Measurements from ENCODE around the gene POC5. TPM values are rescaled to one million over a fixed set of nuclear protein-coding genes. Genes with fewer than 3 reads are reported as not detected.
A peak's percentile ranks its signal among the peaks of the same experiment; 100 is the strongest.

The POC5 gene
- polyA plus RNA-seq, 4 donors = 4.3 to 9.0 (median 6.7) TPM

GRCh38 chr5:75653521-75653920 is 63.7 kb downstream of the POC5 start:
- WGBS, 3 donors = 55 to 67% (median 62%) methylated on average over 2 of the region's 2 CpGs
- DNase-seq (no peak), FAIRE-seq (no peak)
- Histone ChIP-seq H3K4me3 (ENCODE audit: low read depth in 1 of 3, low read length in 3 of 3) (no peak overlapping the region), H3K27ac (ENCODE audit: low read depth in 1 of 3, low read length in 2 of 3) (no peak overlapping the region), H3K4me1 (ENCODE audit: control insufficient read depth in 3 of 3, insufficient read depth in 2 of 3, low read depth in 1 of 3, low read length in 2 of 3) (peaks cover 0 to 2% (median 0%) of the 10 kb centered on the region in 3 donors), H3K9me3 (ENCODE audit: control insufficient read depth in 2 of 2, insufficient read depth in 1 of 2, low read depth in 1 of 2, low read length in 1 of 2) (no peaks in the 10 kb centered on the region), H3K36me3 (ENCODE audit: control insufficient read depth in 3 of 3, insufficient read depth in 2 of 3, low read depth in 1 of 3, low read length in 3 of 3) (peaks cover 0 to 11% (median 0%) of the 10 kb centered on the region in 3 donors), H3K27me3 (ENCODE audit: control insufficient read depth in 3 of 3, insufficient read depth in 3 of 3, low read length in 3 of 3) (no peaks in the 10 kb centered on the region)

- no peaks in the 10 kb centered on the region for H3K9me3 ChIP-seq (ENCODE audit: control insufficient read depth in 2 of 2, insufficient read depth in 1 of 2, low read depth in 1 of 2, low read length in 1 of 2)
- peak in 1 of 2 donors; percentile 17 for DNase-seq
- no peaks in the 10 kb centered on the region for H3K27me3 ChIP-seq (ENCODE audit: control insufficient read depth in 3 of 3, insufficient read depth in 3 of 3, low read length in 3 of 3)
- H3K4me3 ChIP-seq (ENCODE audit: low read depth in 1 of 3, low read length in 3 of 3) = no peak overlapping the region
- H3K27ac ChIP-seq (ENCODE audit: low read depth in 1 of 3, low read length in 2 of 3) = no peak overlapping the region
- H3K36me3 ChIP-seq (ENCODE audit: control insufficient read depth in 3 of 3, insufficient read depth in 2 of 3, low read depth in 1 of 3, low read length in 3 of 3) = peaks cover 0 to 11% (median 0%) of the 10 kb centered on the region in 3 donors
- H3K4me1 ChIP-seq (ENCODE audit: control insufficient read depth in 3 of 3, insufficient read depth in 2 of 3, low read depth in 1 of 3, low read length in 2 of 3) = peaks cover 0 to 4% (median 2%) of the 10 kb centered on the region in 3 donors
- no peak for FAIRE-seq
- WGBS, 3 donors = 84 to 93% (median 87%) methylated on average over 4 of the region's 4 CpGs
Observed at GRCh38 chr5:75651575-75652238, 65.5 kb downstream of the POC5 start.

GRCh38 chr5:75648712-75649111 is 68.5 kb downstream of the POC5 start:
- Histone ChIP-seq H3K27me3 (ENCODE audit: control insufficient read depth in 3 of 3, insufficient read depth in 3 of 3, low read length in 3 of 3) (no peaks in the 10 kb centered on the region), H3K36me3 (ENCODE audit: control insufficient read depth in 3 of 3, insufficient read depth in 2 of 3, low read depth in 1 of 3, low read length in 3 of 3) (peaks cover 0 to under 1% (median 0%) of the 10 kb centered on the region in 3 donors), H3K4me3 (ENCODE audit: low read depth in 1 of 3, low read length in 3 of 3) (no peak overlapping the region), H3K9me3 (ENCODE audit: control insufficient read depth in 2 of 2, insufficient read depth in 1 of 2, low read depth in 1 of 2, low read length in 1 of 2) (no peaks in the 10 kb centered on the region), H3K27ac (ENCODE audit: low read depth in 1 of 3, low read length in 2 of 3) (peak overlapping the region in 1 of 3 donors; percentile 82), H3K4me1 (ENCODE audit: control insufficient read depth in 3 of 3, insufficient read depth in 2 of 3, low read depth in 1 of 3, low read length in 2 of 3) (peaks cover 0 to 4% (median 2%) of the 10 kb centered on the region in 3 donors)
- DNase-seq (peak; percentile 85 to 92), FAIRE-seq (no peak)
- 12 to 61% (median 20%) methylated on average over 2 of the region's 2 CpGs for WGBS, 3 donors

GRCh38 chr5:75640826-75641225 is 76.4 kb downstream of the POC5 start:
- no peak for FAIRE-seq

GRCh38 chr5:75640395-75640794 is 76.8 kb downstream of the POC5 start:
- no peak for FAIRE-seq
- H3K36me3 ChIP-seq (ENCODE audit: control insufficient read depth in 3 of 3, insufficient read depth in 2 of 3, low read depth in 1 of 3, low read length in 3 of 3) = peaks cover 0 to 9% (median 0%) of the 10 kb centered on the region in 3 donors

More at GRCh38 chr5:75640826-75641225, 76.4 kb downstream of the POC5 start:
- Histone ChIP-seq H3K4me3 (ENCODE audit: low read depth in 1 of 3, low read length in 3 of 3) (no peak overlapping the region), H3K27ac (ENCODE audit: low read depth in 1 of 3, low read length in 2 of 3) (no peak overlapping the region), H3K36me3 (ENCODE audit: control insufficient read depth in 3 of 3, insufficient read depth in 2 of 3, low read depth in 1 of 3, low read length in 3 of 3) (peaks cover 0 to 7% (median 0%) of the 10 kb centered on the region in 3 donors), H3K27me3 (ENCODE audit: control insufficient read depth in 3 of 3, insufficient read depth in 3 of 3, low read length in 3 of 3) (no peaks in the 10 kb centered on the region), H3K9me3 (ENCODE audit: control insufficient read depth in 2 of 2, insufficient read depth in 1 of 2, low read depth in 1 of 2, low read length in 1 of 2) (peaks cover 0 to 12% of the 10 kb centered on the region in 2 donors), H3K4me1 (ENCODE audit: control insufficient read depth in 3 of 3, insufficient read depth in 2 of 3, low read depth in 1 of 3, low read length in 2 of 3) (no peaks in the 10 kb centered on the region)
- no peak for DNase-seq
- 71 to 96% (median 93%) methylated on average over 2 of the region's 2 CpGs for WGBS, 3 donors

GRCh38 chr5:75639535-75640311 is 77.5 kb downstream of the POC5 start:
- 60 to 81% (median 71%) methylated on average over 3 of the region's 3 CpGs for WGBS, 3 donors
- no peak overlapping the region for H3K27ac ChIP-seq (ENCODE audit: low read depth in 1 of 3, low read length in 2 of 3)
- FAIRE-seq = no peak

More at GRCh38 chr5:75640395-75640794, 76.8 kb downstream of the POC5 start:
- H3K4me3 ChIP-seq (ENCODE audit: low read depth in 1 of 3, low read length in 3 of 3) = no peak overlapping the region
- no peaks in the 10 kb centered on the region for H3K4me1 ChIP-seq (ENCODE audit: control insufficient read depth in 3 of 3, insufficient read depth in 2 of 3, low read depth in 1 of 3, low read length in 2 of 3)
- no peak for DNase-seq
- H3K9me3 ChIP-seq (ENCODE audit: control insufficient read depth in 2 of 2, insufficient read depth in 1 of 2, low read depth in 1 of 2, low read length in 1 of 2) = peaks cover 0 to 12% of the 10 kb centered on the region in 2 donors
- no peaks in the 10 kb centered on the region for H3K27me3 ChIP-seq (ENCODE audit: control insufficient read depth in 3 of 3, insufficient read depth in 3 of 3, low read length in 3 of 3)
- H3K27ac ChIP-seq (ENCODE audit: low read depth in 1 of 3, low read length in 2 of 3) = no peak overlapping the region

GRCh38 chr5:75637949-75638348 is 79.3 kb downstream of the POC5 start:
- Histone ChIP-seq H3K27me3 (ENCODE audit: control insufficient read depth in 3 of 3, insufficient read depth in 3 of 3, low read length in 3 of 3) (no peaks in the 10 kb centered on the region), H3K4me3 (ENCODE audit: low read depth in 1 of 3, low read length in 3 of 3) (no peak overlapping the region), H3K4me1 (ENCODE audit: control insufficient read depth in 3 of 3, insufficient read depth in 2 of 3, low read depth in 1 of 3, low read length in 2 of 3) (no peaks in the 10 kb centered on the region), H3K9me3 (ENCODE audit: control insufficient read depth in 2 of 2, insufficient read depth in 1 of 2, low read depth in 1 of 2, low read length in 1 of 2) (peaks cover 0 to 12% of the 10 kb centered on the region in 2 donors), H3K27ac (ENCODE audit: low read depth in 1 of 3, low read length in 2 of 3) (no peak overlapping the region), H3K36me3 (ENCODE audit: control insufficient read depth in 3 of 3, insufficient read depth in 2 of 3, low read depth in 1 of 3, low read length in 3 of 3) (peaks cover 0 to 9% (median 0%) of the 10 kb centered on the region in 3 donors)
- 81 to 92% (median 88%) methylated on average over 1 of the region's 1 CpG for WGBS, 3 donors
- DNase-seq (no peak), FAIRE-seq (no peak)

More at GRCh38 chr5:75639535-75640311, 77.5 kb downstream of the POC5 start:
- H3K9me3 ChIP-seq (ENCODE audit: control insufficient read depth in 2 of 2, insufficient read depth in 1 of 2, low read depth in 1 of 2, low read length in 1 of 2) = peaks cover 0 to 12% of the 10 kb centered on the region in 2 donors
- no peak for DNase-seq
- H3K36me3 ChIP-seq (ENCODE audit: control insufficient read depth in 3 of 3, insufficient read depth in 2 of 3, low read depth in 1 of 3, low read length in 3 of 3) = peaks cover 0 to 9% (median 0%) of the 10 kb centered on the region in 3 donors
- no peaks in the 10 kb centered on the region for H3K27me3 ChIP-seq (ENCODE audit: control insufficient read depth in 3 of 3, insufficient read depth in 3 of 3, low read length in 3 of 3)
- no peaks in the 10 kb centered on the region for H3K4me1 ChIP-seq (ENCODE audit: control insufficient read depth in 3 of 3, insufficient read depth in 2 of 3, low read depth in 1 of 3, low read length in 2 of 3)
- H3K4me3 ChIP-seq (ENCODE audit: low read depth in 1 of 3, low read length in 3 of 3) = no peak overlapping the region

GRCh38 chr5:75632321-75632720 is 84.9 kb downstream of the POC5 start:
- FAIRE-seq = no peak
- H3K9me3 ChIP-seq (ENCODE audit: control insufficient read depth in 2 of 2, insufficient read depth in 1 of 2, low read depth in 1 of 2, low read length in 1 of 2) = no peaks in the 10 kb centered on the region
- H3K36me3 ChIP-seq (ENCODE audit: control insufficient read depth in 3 of 3, insufficient read depth in 2 of 3, low read depth in 1 of 3, low read length in 3 of 3) = peaks cover 0 to 6% (median 0%) of the 10 kb centered on the region in 3 donors
- no peaks in the 10 kb centered on the region for H3K4me1 ChIP-seq (ENCODE audit: control insufficient read depth in 3 of 3, insufficient read depth in 2 of 3, low read depth in 1 of 3, low read length in 2 of 3)
- DNase-seq = no peak
- no peaks in the 10 kb centered on the region for H3K27me3 ChIP-seq (ENCODE audit: control insufficient read depth in 3 of 3, insufficient read depth in 3 of 3, low read length in 3 of 3)
- no peak overlapping the region for H3K27ac ChIP-seq (ENCODE audit: low read depth in 1 of 3, low read length in 2 of 3)
- 93 to 100% (median 100%) methylated on average over 1 of the region's 1 CpG for WGBS, 3 donors
- no peak overlapping the region for H3K4me3 ChIP-seq (ENCODE audit: low read depth in 1 of 3, low read length in 3 of 3)

Data from small intestine (tissue), 7 donors.